NOMO-1 treated with DMSO at 0.1 percent for 48 hours (cell line): Measurements from ENCODE around the gene JTB.
"Not testable (repeated sequence)": the region's sequence is repeated elsewhere in the genome, so short reads cannot be mapped to it uniquely, and the experiment has no call there.

Source experiments
- DNase-seq: peaks from one replicate; lab custom pipeline; 2025; ENCODE audit not compliant: unreplicated experiment; lab: John Stamatoyannopoulos, UW

JTB gene

DNA sequence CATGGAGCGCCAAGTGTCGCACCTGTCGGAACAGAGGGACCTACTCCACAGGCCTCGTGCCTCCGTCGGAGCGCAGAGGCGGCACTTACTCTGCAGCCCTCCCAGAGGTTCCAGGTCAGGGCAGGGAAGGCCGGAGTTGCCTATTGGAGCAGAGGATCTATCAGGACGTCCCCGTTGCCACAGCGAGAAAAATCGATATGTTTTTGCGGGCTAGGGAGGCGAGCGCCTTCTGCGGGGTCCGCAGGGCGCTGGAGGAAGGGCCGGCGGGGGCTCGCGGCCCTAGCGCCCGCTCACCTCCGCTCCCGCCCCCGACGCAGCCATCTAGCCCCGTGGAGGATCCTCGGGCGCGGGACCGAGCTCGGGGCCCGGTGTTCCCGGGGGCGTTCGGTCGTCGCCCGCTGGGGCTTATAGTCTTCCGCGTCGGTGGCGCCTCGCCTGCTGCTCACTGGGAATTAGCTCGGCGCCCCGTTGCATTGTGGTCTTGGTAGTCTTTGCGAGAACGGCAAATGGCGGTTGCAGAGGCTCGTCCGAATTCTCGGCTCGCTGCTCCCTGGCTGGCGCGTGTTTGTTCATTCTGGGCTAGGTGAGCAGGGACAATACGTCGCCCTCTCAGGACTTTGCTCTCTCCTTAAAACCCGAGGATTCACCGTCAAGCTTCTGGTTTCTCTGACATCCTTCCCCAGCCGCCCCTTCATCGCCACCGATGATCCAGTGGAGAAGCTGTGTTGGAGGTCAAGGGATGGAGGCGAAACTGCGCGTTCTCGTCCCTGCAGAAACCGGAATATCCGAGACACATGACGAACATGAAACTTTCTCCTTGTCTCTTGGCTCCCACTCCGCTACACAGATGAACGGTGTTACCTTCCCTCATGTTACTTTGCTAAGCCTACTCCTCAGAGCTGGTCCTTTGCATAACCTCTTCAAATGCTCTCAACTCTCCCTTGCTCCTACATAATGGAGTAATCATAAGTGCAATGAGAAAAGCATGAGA, at the start of gene JTB:
Gene JTB, minus strand, starts transcription at position 425 of the 991 bp plus-strand sequence. Its CDS starts 422 bp downstream, at position 3.
- DNase-seq, result peak; percentile 79

DNA sequence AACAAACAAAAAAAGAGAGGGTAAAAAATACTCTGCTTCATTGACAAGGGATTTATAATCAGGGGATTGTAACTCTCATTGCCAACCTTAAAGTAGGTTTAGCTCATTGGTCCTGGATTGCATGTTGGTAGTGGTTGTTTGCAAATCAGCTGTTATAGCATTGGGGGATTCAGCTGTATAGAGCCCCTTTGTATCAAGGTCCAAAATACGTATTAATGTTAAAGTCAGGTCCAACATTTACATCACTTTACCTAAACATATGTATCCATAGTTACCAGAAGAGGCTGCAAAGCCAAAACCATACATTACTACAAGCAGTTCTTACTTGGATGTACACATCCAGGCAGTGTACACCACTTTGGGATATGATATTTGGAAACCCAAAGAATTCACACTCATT, 42.5 kb upstream of the JTB start:
- no peak for DNase-seq

- DNase-seq, result no peak
Observed at GRCh38 chr1:154019269-154019668, 41.8 kb upstream of the JTB start.

DNA sequence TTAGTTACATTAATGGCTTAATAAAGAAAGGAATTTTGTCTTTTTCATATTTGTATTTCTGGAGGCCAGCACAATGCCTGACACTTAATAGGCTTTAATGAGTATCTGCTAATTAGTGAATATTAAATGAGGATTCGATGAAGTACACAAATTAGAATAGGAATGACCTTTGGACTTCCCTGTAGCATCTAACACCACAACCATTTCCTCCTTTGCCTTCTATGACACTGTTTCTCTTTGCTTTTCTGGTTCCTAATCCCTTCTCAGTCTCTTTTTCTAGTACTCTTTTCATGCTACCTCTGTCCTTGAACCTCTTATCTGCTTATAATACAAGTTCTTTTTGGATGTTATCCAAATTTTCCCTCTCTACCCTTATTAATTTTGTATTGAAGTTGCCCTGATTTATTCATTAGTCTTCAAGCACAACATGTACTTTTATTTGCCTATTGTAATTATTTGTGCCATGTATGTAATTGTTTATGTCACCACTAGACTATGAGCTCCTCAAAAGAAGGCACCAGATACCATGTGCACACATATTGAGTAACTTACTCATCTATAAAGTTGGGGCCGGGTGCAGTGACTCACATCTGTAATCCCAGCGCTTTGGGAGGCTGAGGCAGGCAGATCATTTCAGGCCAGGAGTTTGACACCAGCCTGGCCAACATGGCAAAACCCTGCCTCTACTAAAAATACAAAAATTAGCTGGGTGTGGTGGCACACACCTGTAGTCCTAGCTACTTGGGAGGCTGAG, 36.9 kb upstream of the JTB start:
- DNase-seq, result peak; percentile 68

DNA sequence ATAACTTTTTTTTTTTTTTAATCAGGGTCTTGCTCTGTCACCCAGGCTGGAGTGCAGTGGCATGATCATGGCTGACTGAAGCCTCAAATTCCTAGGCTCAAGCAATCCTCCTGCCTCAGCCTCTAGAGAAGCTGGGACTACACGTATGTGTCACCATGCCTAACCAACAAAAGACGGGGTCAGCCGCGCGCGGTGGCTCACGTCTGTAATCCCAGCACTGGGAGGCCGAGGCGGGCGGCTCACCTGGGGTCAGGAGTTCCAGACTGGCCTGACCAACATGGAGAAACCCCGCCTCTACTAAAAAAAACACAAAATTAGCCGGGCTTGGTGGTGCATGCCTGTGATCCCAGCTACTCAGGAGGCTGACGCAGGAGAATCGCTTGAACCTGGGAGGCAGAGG, 35.1 kb upstream of the JTB start:
- DNase-seq, result not testable (repeated sequence)

DNA sequence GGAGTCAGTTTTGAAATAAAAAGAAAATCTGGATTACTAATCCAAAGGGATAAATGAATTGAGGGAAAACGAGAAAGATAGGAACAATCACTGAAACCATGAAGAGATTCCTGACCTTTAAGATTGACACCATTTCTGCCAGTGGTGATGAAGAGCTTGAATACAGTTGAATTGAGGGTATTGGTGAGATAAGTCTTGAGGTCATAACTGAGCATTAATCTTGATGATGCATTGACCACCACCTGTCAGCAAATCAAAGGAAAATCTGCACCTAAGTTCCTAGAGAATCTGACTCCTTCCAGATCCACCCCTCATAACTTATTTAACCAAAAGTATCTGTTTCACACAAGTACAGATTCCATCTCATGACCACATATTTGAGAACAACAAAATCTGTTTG, 34.7 kb upstream of the JTB start:
- no peak for DNase-seq

GRCh38 chr1:154006136-154006535, 28.7 kb upstream of the JTB start:
- no peak for DNase-seq

DNA sequence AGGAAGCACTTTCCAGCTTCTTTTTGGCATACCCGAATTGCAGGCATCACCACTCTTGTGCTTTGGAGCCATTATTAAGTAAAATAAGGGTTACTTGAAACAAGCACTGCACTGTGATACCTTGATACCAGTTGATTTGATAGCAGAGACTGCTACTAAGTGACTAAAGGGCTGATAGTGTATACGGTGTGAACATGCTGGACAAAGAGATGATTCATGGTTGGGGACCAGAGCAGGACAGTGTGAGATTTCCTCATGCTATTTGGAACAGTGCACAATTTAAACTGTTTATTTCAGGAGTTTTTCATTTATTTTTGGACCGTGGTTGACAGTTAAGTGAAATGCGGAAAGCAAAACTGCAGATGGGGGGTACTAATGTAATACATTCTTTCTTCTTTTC, 22.9 kb upstream of the JTB start:
- DNase-seq, result no peak

GRCh38 chr1:153996882-153997281, 19.4 kb upstream of the JTB start:
- DNase-seq, result not testable (repeated sequence)

DNA sequence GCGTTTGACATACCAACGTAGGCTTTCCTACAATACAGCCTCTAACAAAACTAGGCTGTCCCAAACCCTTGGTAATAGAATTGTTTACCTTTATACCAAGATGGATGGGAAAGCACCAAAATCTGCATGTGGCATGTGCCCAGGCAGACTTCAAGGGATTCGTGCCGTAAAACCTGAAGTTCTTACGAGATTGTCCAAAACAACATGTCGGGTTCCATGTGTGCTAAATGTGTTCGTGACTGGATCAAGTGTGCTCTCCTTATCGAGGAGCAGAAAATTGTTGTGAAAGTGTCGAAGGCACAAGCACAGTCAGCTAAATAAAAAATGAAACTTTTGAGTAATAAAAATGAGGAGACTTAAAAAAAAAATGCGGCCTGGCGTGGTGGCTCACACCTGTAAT, 18.2 kb upstream of the JTB start:
- DNase-seq, result no peak

DNA sequence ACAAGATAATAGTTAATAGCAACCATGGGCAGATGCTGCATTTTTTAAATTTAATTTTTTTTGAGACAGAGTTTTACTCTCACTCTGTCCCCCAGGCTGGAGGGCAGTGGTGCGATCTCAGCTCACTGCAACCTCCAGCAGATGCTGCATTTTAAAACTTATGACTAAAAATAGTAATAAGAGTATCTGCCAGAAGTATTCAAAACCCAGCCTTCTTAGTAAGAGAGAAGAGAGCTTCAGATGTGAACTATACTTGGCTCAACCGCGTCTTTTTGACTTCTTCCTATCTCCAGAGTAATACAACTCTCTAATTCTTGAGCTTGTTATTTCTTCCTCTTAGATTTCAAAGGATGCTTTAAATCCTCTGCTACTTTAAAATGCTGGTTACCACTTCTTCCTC, 17.7 kb upstream of the JTB start:
- DNase-seq, result no peak

DNA sequence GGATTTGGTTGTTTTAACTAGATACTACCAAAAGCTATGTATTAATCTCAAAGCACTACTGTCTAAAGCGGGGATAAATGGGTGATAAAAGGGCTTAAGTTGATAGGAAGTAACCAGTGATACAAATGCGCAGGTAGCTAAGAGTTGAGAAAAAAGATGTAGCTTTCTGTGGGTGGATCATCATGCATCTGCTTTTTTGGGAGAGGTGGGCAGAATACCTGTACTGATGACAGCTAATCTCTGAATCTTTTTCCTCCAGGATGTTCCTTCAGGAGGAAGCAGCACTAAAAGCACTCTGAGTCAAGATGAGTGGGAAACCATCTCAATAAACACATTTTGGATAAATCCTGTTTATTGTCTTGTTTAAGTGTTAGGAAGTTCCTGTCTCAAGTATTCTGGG, 14.3 kb upstream of the JTB start:
- DNase-seq, result no peak

DNA sequence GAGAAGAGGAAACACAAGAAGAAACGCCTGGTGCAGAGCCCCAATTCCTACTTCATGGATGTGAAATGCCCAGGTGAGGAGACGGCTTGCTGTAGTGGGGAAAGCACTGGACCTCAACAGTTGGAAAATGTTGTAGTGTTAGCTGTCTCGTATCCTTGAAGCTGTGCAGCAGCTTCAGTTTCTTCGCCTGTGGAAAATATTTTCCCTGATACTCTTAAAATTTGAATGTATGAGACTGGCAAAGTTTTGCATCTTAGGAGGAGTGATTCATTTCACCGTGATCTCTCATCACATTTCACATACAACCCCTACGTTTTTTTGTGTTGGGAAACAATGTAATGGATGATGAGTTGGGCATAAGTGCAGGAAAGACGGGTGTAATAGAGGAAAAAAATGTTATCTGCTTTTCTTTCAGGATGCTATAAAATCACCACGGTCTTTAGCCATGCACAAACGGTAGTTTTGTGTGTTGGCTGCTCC, 13.7 kb upstream of the JTB start:
- no peak for DNase-seq

DNA sequence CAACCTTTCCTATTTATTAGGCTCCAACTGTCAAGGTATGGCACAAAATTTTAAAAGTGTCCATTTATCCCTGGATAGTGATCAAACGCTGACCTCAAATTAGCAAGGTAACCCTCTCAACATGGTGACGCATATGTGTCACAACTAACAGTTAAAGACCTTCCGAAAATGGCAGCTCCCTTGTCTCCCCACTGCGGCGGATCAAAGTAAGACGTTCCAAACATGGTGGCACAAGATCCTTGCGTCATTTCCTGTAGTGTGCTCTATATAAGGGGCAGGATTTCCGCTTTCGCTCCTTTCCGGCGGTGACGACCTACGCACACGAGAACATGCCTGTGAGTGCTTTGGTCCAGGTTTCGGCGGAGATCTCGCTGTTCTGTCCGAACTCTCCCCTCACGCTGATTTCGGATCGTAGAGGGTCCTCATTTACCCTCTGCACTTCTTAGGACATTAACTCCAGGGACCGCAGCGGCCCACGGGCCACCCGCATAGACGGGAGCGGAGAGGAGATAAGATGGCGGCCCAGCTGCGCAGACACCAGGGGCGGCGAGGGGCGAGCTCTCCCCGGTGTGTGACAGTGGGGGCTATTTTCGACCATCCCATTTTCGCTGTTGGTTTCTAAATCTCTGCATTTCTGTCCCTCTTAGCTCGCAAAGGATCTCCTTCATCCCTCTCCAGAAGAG, 13.1 kb upstream of the JTB start, which contains the start of gene RPS27:
Gene RPS27, plus strand, starts transcription at position 295 of the 683 bp plus-strand sequence. Its CDS starts 35 bp downstream, at position 330.
- DNase-seq, result peak; percentile 98

GRCh38 chr1:153987621-153988020, 10.1 kb upstream of the JTB start:
- no peak for DNase-seq

DNA sequence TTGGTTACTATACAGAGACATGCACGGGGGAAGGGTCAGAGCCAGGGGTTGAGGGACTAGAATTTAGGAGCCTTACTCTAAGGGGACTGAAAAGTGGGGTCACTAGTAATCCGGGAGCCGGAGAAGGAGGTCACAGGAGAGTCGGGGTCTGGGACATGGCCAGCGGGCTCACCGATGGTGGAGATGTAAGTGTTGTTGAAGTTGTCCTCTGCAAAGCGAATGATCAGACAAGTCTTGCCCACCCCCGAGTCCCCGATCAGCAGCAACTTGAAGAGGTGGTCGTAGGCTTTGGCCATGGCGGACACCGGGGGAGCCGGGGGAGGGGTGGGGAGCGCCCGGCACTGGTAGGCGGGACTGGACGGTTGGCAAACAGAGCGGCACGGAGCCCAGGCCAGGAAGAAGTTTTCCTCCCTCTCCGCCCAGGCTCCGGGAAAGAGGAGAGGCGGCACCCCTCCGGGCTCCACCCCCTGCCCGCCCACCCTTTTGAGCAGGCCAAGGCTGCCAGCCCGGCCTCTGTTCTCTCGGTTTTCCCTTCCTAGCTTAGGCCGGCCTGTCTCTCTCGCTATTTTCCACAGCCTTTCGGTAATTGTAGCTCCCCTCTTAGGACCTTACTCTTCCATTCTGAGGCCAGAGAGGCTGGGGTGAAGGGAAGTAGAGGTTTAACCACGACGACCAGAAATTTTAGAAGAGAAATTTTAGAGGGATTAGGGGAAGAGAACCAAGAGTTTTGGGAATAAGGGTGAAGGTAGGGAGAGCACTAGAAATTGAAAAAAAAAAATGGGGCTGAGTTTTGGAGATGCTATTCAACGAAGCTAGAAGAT, 8.7 kb upstream of the JTB start, which contains the start of gene RAB13:
Gene RAB13, minus strand, starts transcription at position 399 of the 821 bp plus-strand sequence. Its CDS starts 103 bp downstream, at position 296.
- DNase-seq, result peak; percentile 38

DNA sequence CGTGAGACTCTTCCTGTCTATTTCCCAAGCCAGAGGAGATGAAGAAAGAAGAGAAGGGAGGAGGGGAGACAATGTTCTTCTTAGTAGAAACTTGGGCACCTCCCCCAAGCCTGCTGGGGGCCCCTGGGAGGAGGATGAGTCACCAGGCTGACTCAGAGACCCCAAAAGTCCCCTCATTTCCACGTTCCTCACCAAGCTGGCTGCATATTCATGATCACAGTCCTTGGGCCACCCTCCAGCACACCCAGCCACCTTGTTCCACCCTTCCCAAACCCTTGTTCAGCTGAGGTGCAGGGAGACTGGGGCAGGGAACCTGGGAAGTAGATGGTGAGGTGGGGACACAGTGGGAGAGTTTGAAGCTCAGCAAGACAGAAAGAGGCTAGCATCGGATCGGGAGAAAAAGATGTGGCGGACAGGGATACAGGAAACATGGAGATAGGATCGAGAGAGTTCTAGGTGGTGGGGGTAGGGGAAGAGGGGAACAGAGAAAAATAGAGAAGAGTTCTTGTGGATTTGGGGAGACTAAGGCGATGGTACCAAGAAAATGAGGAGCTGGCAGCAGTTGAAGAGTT, 8.0 kb upstream of the JTB start:
- no peak for DNase-seq

DNA sequence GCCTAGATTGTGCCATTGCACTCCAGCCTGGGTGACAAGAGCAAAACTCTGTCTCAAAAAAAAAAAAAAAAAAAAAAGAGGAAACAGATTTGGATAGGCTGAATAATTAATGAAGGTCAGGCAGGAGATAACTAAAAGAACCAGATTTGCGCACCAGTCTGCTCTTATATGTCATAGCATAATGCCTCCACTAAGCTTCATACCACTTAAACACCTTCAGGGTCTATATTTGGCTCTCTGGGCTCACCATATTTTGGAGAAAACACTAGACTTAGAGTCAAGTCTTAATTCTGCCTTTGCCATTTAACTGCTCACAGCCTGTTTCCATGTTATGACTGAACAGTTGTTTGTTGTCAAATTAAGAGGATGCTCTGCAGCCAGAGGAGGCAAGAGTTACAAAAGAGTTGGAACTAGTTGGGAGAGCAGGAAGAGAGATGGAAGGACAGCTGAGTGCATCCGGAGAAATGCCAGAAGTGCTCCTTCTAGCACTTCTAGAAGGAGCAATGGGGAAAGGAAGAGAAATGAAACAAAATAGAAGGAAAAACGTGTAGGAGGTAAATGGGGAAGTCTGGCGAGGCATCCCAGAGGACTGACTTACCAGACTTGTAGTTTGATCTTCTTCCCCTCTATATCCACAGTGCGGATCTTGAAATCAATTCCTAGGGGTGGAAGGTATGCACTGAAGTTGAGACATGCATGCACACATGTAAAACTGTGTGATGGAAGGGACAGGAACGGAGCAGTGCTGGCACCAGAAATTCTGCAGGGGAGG, 6.8 kb upstream of the JTB start:
- no peak for DNase-seq

DNA sequence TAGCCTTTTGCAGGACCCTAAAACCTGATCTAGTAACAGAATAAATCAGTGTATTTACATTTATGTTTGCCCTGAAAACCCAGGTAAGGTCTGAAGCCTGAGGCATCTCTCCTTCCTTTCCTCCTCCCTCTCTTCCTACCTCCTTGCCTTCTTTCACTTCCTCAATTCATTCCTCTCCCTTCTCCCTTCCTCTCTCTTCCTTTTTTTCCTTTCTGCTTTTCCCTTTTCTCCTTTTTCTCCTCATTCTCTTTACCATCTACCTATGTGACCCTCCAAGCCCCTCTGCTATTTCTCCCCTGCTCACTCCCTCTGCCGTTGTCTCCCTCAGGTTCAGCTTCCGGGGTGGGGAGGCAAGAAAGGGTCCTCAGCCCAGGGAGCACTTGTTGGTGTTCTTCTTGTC, 4.3 kb upstream of the JTB start:
- not testable (repeated sequence) for DNase-seq
